Activated CD4-positive, alpha-beta memory T cell treated with anti-CD3 and anti-CD28 coated beads for 36 hours (primary cell): Measurements from ENCODE around the gene RANBP3. TPM values are rescaled to one million over a fixed set of nuclear protein-coding genes. Genes with fewer than 3 reads are reported as not detected.

Experiments used
- CTCF ChIA-PET: fragments of 350-600 bp; sonication (Branson Sonifier 250); formaldehyde crosslinking; loops from one replicate; lab custom pipeline; 2021; ENCODE audit warnings: antibody characterized with exemption, inconsistent platforms; lab: Charles Lee
- POLR2A ChIA-PET: fragments of 350-600 bp; sonication (Branson Sonifier 250); formaldehyde crosslinking; loops from one replicate; lab custom pipeline; 2021; ENCODE audit warnings: antibody characterized with exemption; lab: Charles Lee
- DNase-seq: peaks from one replicate; pipeline ENCODE4 v3.0.0-alpha.2; 2020
- H3K27ac Mint-ChIP-seq: one replicate; pipeline ENCODE4 v1.8.0; 2021; ENCODE audit warnings: mixed read lengths
- H3K27me3 Mint-ChIP-seq: one replicate; pipeline ENCODE4 v1.8.0; 2021; ENCODE audit warnings: mixed read lengths
- H3K36me3 Mint-ChIP-seq: one replicate; pipeline ENCODE4 v1.8.0; 2021; ENCODE audit warnings: mixed read lengths
- H3K4me1 Mint-ChIP-seq: one replicate; pipeline ENCODE4 v1.8.0; 2021; ENCODE audit warnings: low read depth, mixed read lengths
- H3K4me3 Mint-ChIP-seq: one replicate; pipeline ENCODE4 v1.8.0; 2021; ENCODE audit warnings: mild to moderate bottlenecking, mixed read lengths
- H3K9me3 Mint-ChIP-seq: one replicate; pipeline ENCODE4 v1.8.0; 2021; ENCODE audit warnings: mixed read lengths
- intact Hi-C: fragments of 100-400 bp; cut with micrococcal nuclease; formaldehyde crosslinking; loops from one replicate; pipeline ENCODE4 v1.15.1; 2023
- total RNA-seq, 2 experiments: library from RNA; stranded (reverse); gene quantifications; one replicate each; pipeline ENCODE4 v1.2.3, GENCODE V29; 2021

RANBP3 gene
- total RNA-seq, 2 experiments from 2014 or later: 78.1 to 81.3 TPM

- Mint-ChIP-seq H3K4me3 (no peak overlapping the region), H3K27me3 (no peaks in the 10 kb centered on the region), H3K9me3 (peaks cover 5% of the 10 kb centered on the region), H3K4me1 (no peaks in the 10 kb centered on the region), H3K27ac (no peak overlapping the region), H3K36me3 (peaks cover 1% of the 10 kb centered on the region)
- DNase-seq: no peak
- ChIA-PET POLR2A (no interaction called here), CTCF (interaction anchor here (0.6 to 1.1 kb wide), 3 partner anchors 18 to 227 kb away, joined by 3 to 5 read pairs (median 4); no protein-coding TSS in a partner anchor)
- intact Hi-C loops: no loop called here
Measured at GRCh38 chr19:6005321-6006069, 27.6 kb upstream of the RANBP3 start.

GRCh38 chr19:6003976-6004375 lies 26.0 kb upstream of the RANBP3 start:
- Mint-ChIP-seq H3K9me3 (peaks cover 10% of the 10 kb centered on the region), H3K27me3 (no peaks in the 10 kb centered on the region), H3K27ac (no peak overlapping the region), H3K4me1 (no peaks in the 10 kb centered on the region), H3K36me3 (peaks cover 10% of the 10 kb centered on the region), H3K4me3 (no peak overlapping the region)
- DNase-seq: no peak
- ChIA-PET CTCF (no interaction called here), POLR2A (no interaction called here)
- intact Hi-C loops: no loop called here

- no peaks in the 10 kb centered on the region for H3K4me1 Mint-ChIP-seq
- peaks cover 10% of the 10 kb centered on the region for H3K9me3 Mint-ChIP-seq
- DNase-seq: no peak
- H3K4me3 Mint-ChIP-seq: no peak overlapping the region
- H3K36me3 Mint-ChIP-seq: peaks cover 10% of the 10 kb centered on the region
- CTCF ChIA-PET: interaction anchor here (0.6 kb wide), 1 partner anchor 11 kb away, joined by 3 read pairs; no protein-coding TSS in a partner anchor
- no peaks in the 10 kb centered on the region for H3K27me3 Mint-ChIP-seq
- POLR2A ChIA-PET: no interaction called here
- H3K27ac Mint-ChIP-seq: no peak overlapping the region
- intact Hi-C loops: no loop called here
Measured at GRCh38 chr19:6002591-6002990, 24.7 kb upstream of the RANBP3 start.

GRCh38 chr19:6000228-6000847 lies 22.4 kb upstream of the RANBP3 start:
- H3K27me3 Mint-ChIP-seq: no peaks in the 10 kb centered on the region
- intact Hi-C loops: no loop called here
- no peak overlapping the region for H3K4me3 Mint-ChIP-seq
- H3K9me3 Mint-ChIP-seq: peaks cover 10% of the 10 kb centered on the region
- peaks cover 10% of the 10 kb centered on the region for H3K36me3 Mint-ChIP-seq
- POLR2A ChIA-PET: no interaction called here
- no peak for DNase-seq
- H3K4me1 Mint-ChIP-seq: no peaks in the 10 kb centered on the region
- CTCF ChIA-PET: interaction anchor here (0.6 to 2.6 kb wide), 6 partner anchors 13 to 299 kb away, joined by 3 to 18 read pairs (median 3); no protein-coding TSS in a partner anchor
- no peak overlapping the region for H3K27ac Mint-ChIP-seq

GRCh38 chr19:5999693-6000092 lies 21.8 kb upstream of the RANBP3 start:
- H3K27me3 Mint-ChIP-seq: no peaks in the 10 kb centered on the region
- CTCF ChIA-PET: interaction anchor here (1.2 to 2.6 kb wide), 3 partner anchors 12 to 49 kb away, joined by 3 to 18 read pairs (median 3); no protein-coding TSS in a partner anchor
- POLR2A ChIA-PET: no interaction called here
- H3K27ac Mint-ChIP-seq: no peak overlapping the region
- H3K4me1 Mint-ChIP-seq: no peaks in the 10 kb centered on the region
- intact Hi-C loops: no loop called here
- peaks cover 10% of the 10 kb centered on the region for H3K36me3 Mint-ChIP-seq
- no peak overlapping the region for H3K4me3 Mint-ChIP-seq
- H3K9me3 Mint-ChIP-seq: peaks cover 10% of the 10 kb centered on the region
- no peak for DNase-seq

GRCh38 chr19:5997371-5997770 lies 19.4 kb upstream of the RANBP3 start:
- ChIA-PET POLR2A (no interaction called here), CTCF (no interaction called here)
- intact Hi-C loops: no loop called here
- no peaks in the 10 kb centered on the region for H3K27me3 Mint-ChIP-seq
- no peak overlapping the region for H3K4me3 Mint-ChIP-seq
- H3K4me1 Mint-ChIP-seq: no peaks in the 10 kb centered on the region
- no peak for DNase-seq
- no peak overlapping the region for H3K27ac Mint-ChIP-seq
- peaks cover 10% of the 10 kb centered on the region for H3K9me3 Mint-ChIP-seq
- peaks cover 10% of the 10 kb centered on the region for H3K36me3 Mint-ChIP-seq

- intact Hi-C loops: no loop called here
- no peaks in the 10 kb centered on the region for H3K27me3 Mint-ChIP-seq
- H3K9me3 Mint-ChIP-seq: peaks cover 10% of the 10 kb centered on the region
- ChIA-PET CTCF (no interaction called here), POLR2A (no interaction called here)
- DNase-seq: no peak
- peaks cover 10% of the 10 kb centered on the region for H3K36me3 Mint-ChIP-seq
- H3K27ac Mint-ChIP-seq: no peak overlapping the region
- no peak overlapping the region for H3K4me3 Mint-ChIP-seq
- H3K4me1 Mint-ChIP-seq: no peaks in the 10 kb centered on the region
Measured at GRCh38 chr19:5996623-5997320, 18.8 kb upstream of the RANBP3 start.

GRCh38 chr19:5996102-5996501 lies 18.2 kb upstream of the RANBP3 start:
- H3K4me1 Mint-ChIP-seq: no peaks in the 10 kb centered on the region
- ChIA-PET POLR2A (no interaction called here), CTCF (no interaction called here)
- H3K9me3 Mint-ChIP-seq: peaks cover 10% of the 10 kb centered on the region
- no peaks in the 10 kb centered on the region for H3K27me3 Mint-ChIP-seq
- intact Hi-C loops: no loop called here
- H3K4me3 Mint-ChIP-seq: no peak overlapping the region
- no peak for DNase-seq
- peaks cover 10% of the 10 kb centered on the region for H3K36me3 Mint-ChIP-seq
- H3K27ac Mint-ChIP-seq: no peak overlapping the region

GRCh38 chr19:5995606-5996005 lies 17.7 kb upstream of the RANBP3 start:
- Mint-ChIP-seq H3K36me3 (peaks cover 10% of the 10 kb centered on the region), H3K9me3 (peaks cover 6% of the 10 kb centered on the region), H3K4me1 (no peaks in the 10 kb centered on the region), H3K4me3 (no peak overlapping the region), H3K27me3 (no peaks in the 10 kb centered on the region), H3K27ac (no peak overlapping the region)
- ChIA-PET POLR2A (no interaction called here), CTCF (no interaction called here)
- intact Hi-C loops: no loop called here
- DNase-seq: no peak

- Mint-ChIP-seq H3K27me3 (no peaks in the 10 kb centered on the region), H3K4me1 (no peaks in the 10 kb centered on the region), H3K27ac (no peak overlapping the region), H3K36me3 (peaks cover 2% of the 10 kb centered on the region), H3K4me3 (no peak overlapping the region), H3K9me3 (peaks cover 2% of the 10 kb centered on the region)
- ChIA-PET CTCF (interaction anchor here (1.1 to 1.6 kb wide), 3 partner anchors 11 to 28 kb away, joined by 3 to 5 read pairs (median 4); no protein-coding TSS in a partner anchor), POLR2A (no interaction called here)
- intact Hi-C loops: no loop called here
- DNase-seq: no peak
Measured at GRCh38 chr19:5994405-5995165, 16.6 kb upstream of the RANBP3 start.

GRCh38 chr19:5993648-5994358 lies 15.9 kb upstream of the RANBP3 start:
- ChIA-PET POLR2A (no interaction called here), CTCF (interaction anchor here (1.0 to 1.6 kb wide), 4 partner anchors 10 to 28 kb away, joined by 3 to 5 read pairs (median 4); no protein-coding TSS in a partner anchor)
- no peaks in the 10 kb centered on the region for H3K9me3 Mint-ChIP-seq
- no peak overlapping the region for H3K27ac Mint-ChIP-seq
- no peak for DNase-seq
- intact Hi-C loops: no loop called here
- H3K27me3 Mint-ChIP-seq: no peaks in the 10 kb centered on the region
- no peak overlapping the region for H3K4me3 Mint-ChIP-seq
- no peaks in the 10 kb centered on the region for H3K4me1 Mint-ChIP-seq
- H3K36me3 Mint-ChIP-seq: no peaks in the 10 kb centered on the region
